Nephron progenitor cell (in vitro differentiated cells): ENCODE results near the gene DUOX1.

Experiments
- DNase-seq: peaks from one replicate; pipeline ENCODE4 v3.0.0; 2021
- H3K27ac Mint-ChIP-seq: 2 replicates; pipeline ENCODE4 v1.8.0; 2021; ENCODE audit warnings: mild to moderate bottlenecking, moderate library complexity, mixed read lengths
- H3K27me3 Mint-ChIP-seq: 2 replicates; pipeline ENCODE4 v1.8.0; 2021; ENCODE audit warnings: mild to moderate bottlenecking, low read depth, mixed read lengths; ENCODE audit not compliant: poor library complexity
- H3K36me3 Mint-ChIP-seq: 2 replicates; pipeline ENCODE4 v1.8.0; 2021; ENCODE audit warnings: low read depth, mixed read lengths
- H3K4me1 Mint-ChIP-seq: 2 replicates; pipeline ENCODE4 v1.8.0; 2021; ENCODE audit warnings: mixed read lengths
- H3K4me3 Mint-ChIP-seq: 2 replicates; pipeline ENCODE4 v1.8.0; 2021; ENCODE audit warnings: mild to moderate bottlenecking, moderate library complexity, mixed read lengths
- H3K9me3 Mint-ChIP-seq: 2 replicates; pipeline ENCODE4 v1.8.0; 2021; ENCODE audit warnings: mild to moderate bottlenecking, moderate library complexity, mixed read lengths
- CTCF ChIP-seq: fragments of 200-600 bp; sonication (generic); IDR thresholded peaks from 2 replicates; pipeline ENCODE4 v1.5.0; 2021; ENCODE audit warnings: antibody characterized with exemption

Gene DUOX1

GRCh38 chr15:45201557-45201859 is 71.7 kb downstream of the DUOX1 start:
- no peak overlapping the region for H3K27ac Mint-ChIP-seq

GRCh38 chr15:45201869-45202268 is 72.1 kb downstream of the DUOX1 start:
- TF ChIP-seq CTCF = no peak
- no peak overlapping the region for H3K4me3 Mint-ChIP-seq
- no peaks in the 10 kb centered on the region for H3K9me3 Mint-ChIP-seq
- peaks cover 24% of the 10 kb centered on the region for H3K27me3 Mint-ChIP-seq
- H3K27ac Mint-ChIP-seq = no peak overlapping the region
- DNase-seq = no peak
- peaks cover 8% of the 10 kb centered on the region for H3K4me1 Mint-ChIP-seq
- no peaks in the 10 kb centered on the region for H3K36me3 Mint-ChIP-seq

More at GRCh38 chr15:45201557-45201859, 71.7 kb downstream of the DUOX1 start:
- DNase-seq = no peak
- Mint-ChIP-seq H3K27me3 (peaks cover 21% of the 10 kb centered on the region), H3K36me3 (no peaks in the 10 kb centered on the region), H3K4me3 (no peak overlapping the region), H3K9me3 (no peaks in the 10 kb centered on the region), H3K4me1 (peaks cover 8% of the 10 kb centered on the region)
- TF ChIP-seq CTCF = no peak

GRCh38 chr15:45203182-45203581 is 73.4 kb downstream of the DUOX1 start:
- TF ChIP-seq CTCF = no peak
- DNase-seq = no peak
- no peak overlapping the region for H3K27ac Mint-ChIP-seq
- no peak overlapping the region for H3K4me3 Mint-ChIP-seq
- H3K36me3 Mint-ChIP-seq = no peaks in the 10 kb centered on the region
- no peaks in the 10 kb centered on the region for H3K9me3 Mint-ChIP-seq
- peaks cover 3% of the 10 kb centered on the region for H3K4me1 Mint-ChIP-seq
- peaks cover 29% of the 10 kb centered on the region for H3K27me3 Mint-ChIP-seq

GRCh38 chr15:45205192-45205591 is 75.4 kb downstream of the DUOX1 start:
- Mint-ChIP-seq H3K36me3 (no peaks in the 10 kb centered on the region), H3K27me3 (peaks cover 30% of the 10 kb centered on the region), H3K27ac (no peak overlapping the region), H3K4me1 (peaks cover 3% of the 10 kb centered on the region), H3K9me3 (no peaks in the 10 kb centered on the region), H3K4me3 (no peak overlapping the region)
- TF ChIP-seq CTCF = peak; percentile 92
- peak; percentile 76 for DNase-seq

GRCh38 chr15:45212493-45212892 is 82.7 kb downstream of the DUOX1 start:
- H3K4me1 Mint-ChIP-seq = no peaks in the 10 kb centered on the region
- H3K9me3 Mint-ChIP-seq = no peaks in the 10 kb centered on the region
- H3K4me3 Mint-ChIP-seq = no peak overlapping the region
- H3K27me3 Mint-ChIP-seq = peaks cover 25% of the 10 kb centered on the region
- no peak overlapping the region for H3K27ac Mint-ChIP-seq
- H3K36me3 Mint-ChIP-seq = no peaks in the 10 kb centered on the region
- no peak for TF ChIP-seq CTCF
- DNase-seq = no peak
